ENCODE measurements around the gene SMAD5.

SMAD5 gene

GRCh38 chr5:136193322-136193935 lies 60.8 kb downstream of the SMAD5 start:
- DNase-seq (ENCODE audit: extremely low read depth in 1 of 2, low read depth in 1 of 2) = no peak

DNA sequence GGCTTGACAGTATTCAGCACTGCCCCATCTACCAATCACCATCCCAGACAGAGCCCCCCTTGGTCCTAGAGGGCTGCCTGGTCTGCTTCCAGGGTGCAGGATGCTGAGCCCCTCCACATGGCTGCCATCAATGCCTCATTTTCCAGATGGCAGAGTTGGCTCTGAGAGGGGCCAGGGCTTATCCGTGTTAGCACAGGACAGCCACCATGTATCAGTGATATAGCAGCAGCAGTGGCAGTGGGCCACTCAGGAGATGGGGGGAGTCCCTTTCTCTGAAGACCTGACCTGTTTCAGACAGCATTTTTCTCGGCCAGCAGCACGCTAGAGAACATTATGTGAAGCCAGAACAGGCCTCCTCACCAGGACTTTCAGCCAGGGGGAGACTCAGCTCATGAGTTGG lies 61.9 kb downstream of the SMAD5 start:
- DNase-seq (ENCODE audit: extremely low read depth in 1 of 2, low read depth in 1 of 2) = no peak

- no peak for DNase-seq (ENCODE audit: extremely low read depth in 1 of 2, low read depth in 1 of 2)
Observed at GRCh38 chr5:136195971-136196820, 63.6 kb downstream of the SMAD5 start.

- DNase-seq (ENCODE audit: extremely low read depth in 1 of 2, low read depth in 1 of 2) = no peak
Observed at GRCh38 chr5:136197462-136198142, 65.0 kb downstream of the SMAD5 start.

DNA sequence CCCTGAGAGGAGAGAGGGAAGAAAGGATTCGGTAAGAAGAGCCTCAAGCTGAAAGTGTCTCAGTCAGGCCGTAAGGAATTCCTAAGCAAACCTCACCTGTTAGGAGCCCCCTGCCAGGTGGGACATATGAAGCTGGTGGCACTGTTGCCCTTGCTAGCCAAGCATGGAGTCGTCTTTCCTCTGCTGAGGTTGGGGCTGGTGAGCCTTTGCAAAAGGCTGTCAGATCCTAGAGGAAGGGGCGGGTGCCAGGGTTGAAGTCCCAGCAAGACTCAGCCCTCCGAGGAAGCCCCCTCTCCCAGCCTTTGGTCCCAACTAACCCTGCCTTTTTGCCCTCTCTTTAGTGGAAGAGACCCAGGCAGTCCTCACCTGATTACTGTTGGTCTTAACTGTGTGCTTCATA lies 65.8 kb downstream of the SMAD5 start:
- DNase-seq (ENCODE audit: extremely low read depth in 1 of 2, low read depth in 1 of 2) = no peak

DNA sequence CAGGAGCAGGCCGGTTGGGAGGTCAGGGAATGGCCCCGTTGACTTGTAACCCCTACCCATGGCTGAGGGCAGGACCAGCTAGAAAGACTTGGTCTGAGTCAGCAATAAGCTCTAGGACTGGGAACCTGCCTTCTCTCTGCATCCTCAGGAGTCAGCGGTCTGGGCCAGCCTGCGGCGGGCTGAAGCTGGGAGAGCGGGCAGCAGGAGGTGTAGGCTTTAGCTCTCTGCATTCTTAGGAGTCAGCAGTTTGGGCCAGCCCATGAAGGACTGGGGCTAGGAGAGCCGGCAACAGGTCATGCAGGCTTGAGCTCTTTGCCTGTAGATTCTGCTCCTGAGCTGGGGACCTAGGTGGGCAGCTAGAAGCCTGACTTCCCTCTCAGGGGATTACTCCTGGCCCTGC lies 66.8 kb downstream of the SMAD5 start:
- DNase-seq (ENCODE audit: extremely low read depth in 1 of 2, low read depth in 1 of 2) = no peak

- DNase-seq (ENCODE audit: extremely low read depth in 1 of 2, low read depth in 1 of 2) = no peak
Observed at GRCh38 chr5:136200130-136200529, 67.5 kb downstream of the SMAD5 start.

DNA sequence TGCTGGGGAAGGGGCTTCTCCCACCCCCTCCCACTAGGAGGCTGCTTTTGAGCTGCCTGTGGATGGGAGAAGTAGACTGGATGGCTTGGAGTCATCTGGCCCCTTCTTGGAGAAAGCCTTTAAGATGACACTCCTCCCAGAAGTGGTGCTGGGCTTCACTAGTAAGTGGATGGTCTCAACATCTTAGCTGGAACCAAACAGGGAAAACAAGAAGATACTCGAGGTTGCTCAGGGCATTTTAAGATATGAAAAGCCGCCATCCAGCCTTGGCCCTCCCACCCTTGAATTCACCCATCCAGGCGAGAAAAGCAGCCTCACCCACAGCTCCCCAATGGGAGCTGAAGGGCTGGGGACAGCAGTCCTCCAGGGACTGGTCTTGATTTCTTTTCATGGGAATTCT lies 68.1 kb downstream of the SMAD5 start:
- DNase-seq (ENCODE audit: extremely low read depth in 1 of 2, low read depth in 1 of 2) = no peak

GRCh38 chr5:136201870-136202269 lies 69.2 kb downstream of the SMAD5 start:
- DNase-seq (ENCODE audit: extremely low read depth in 1 of 2, low read depth in 1 of 2) = no peak

GRCh38 chr5:136202469-136203205 lies 70.0 kb downstream of the SMAD5 start:
- no peak for DNase-seq (ENCODE audit: extremely low read depth in 1 of 2, low read depth in 1 of 2)

- no peak for DNase-seq (ENCODE audit: extremely low read depth in 1 of 2, low read depth in 1 of 2)
Observed at GRCh38 chr5:136203303-136203922, 70.8 kb downstream of the SMAD5 start.

DNA sequence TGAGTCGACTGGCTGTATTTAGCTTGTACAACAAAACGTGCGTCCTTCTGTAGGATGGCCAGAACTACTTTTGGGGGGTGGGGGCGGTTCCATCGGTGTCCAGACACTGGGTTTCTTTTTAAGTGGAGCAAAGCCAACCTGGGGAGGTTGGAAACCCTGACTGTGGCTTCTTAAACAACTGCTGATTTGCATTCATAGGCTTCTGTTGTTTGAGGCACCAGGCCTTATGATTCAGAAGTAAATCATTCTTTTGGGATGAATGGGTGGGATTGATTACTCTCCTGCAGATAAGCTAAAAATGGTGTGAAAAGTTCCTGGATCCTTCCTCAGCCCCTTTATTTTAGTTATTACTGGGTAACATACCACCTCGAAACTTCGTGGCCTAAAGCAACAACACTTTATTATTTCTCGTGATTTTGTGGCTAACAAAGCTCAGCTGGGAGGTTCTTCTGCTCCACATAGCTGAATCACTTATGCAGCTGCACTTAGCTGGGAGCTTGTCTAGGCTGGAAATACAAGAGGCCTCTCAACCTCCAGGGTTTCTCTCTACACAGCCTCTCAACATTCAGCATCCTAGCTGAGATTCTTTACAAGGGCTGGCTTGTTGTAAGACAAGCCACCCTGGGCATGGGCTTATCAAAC lies 72.5 kb downstream of the SMAD5 start:
- no peak for DNase-seq (ENCODE audit: extremely low read depth in 1 of 2, low read depth in 1 of 2)

DNA sequence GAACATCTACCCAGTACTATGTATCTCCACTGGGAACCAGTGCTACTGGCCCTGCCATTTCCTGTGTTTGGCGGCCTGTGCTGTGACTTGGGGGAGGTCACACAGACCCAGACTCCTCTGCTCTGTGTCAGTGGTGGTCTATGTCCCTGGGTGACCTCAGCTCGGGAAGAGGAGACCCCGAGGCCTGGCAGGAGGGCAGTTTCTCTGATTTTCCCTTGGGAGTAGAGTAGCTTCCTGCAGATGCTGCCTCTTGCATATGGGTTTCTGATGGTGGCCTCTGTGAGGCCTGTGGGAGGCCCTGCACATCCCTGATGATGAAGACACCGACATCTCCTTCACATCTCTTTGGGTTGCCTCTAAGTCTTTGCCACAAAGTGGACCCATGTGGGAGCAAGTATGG lies 73.3 kb downstream of the SMAD5 start:
- no peak for DNase-seq (ENCODE audit: extremely low read depth in 1 of 2, low read depth in 1 of 2)

DNA sequence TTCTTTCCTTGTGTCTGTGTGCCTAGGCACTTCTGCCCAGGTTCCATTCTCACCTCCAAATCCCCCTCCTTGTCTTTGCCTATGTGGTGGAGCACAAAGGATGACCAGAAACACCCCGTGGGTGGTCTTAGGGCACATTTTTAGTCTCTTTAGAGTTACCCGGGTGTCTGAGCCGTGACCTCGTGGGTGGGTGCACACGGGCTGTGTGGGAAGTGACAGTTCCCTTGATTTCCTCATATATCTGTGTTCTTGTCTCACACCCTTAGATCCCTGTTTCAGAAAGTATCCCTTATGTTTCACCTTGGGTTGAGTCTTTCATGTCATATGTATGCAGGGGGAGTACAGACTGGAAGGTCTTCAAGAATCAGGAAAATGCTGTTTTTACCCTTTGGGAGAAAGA lies 73.7 kb downstream of the SMAD5 start:
- DNase-seq (ENCODE audit: extremely low read depth in 1 of 2, low read depth in 1 of 2) = no peak

DNA sequence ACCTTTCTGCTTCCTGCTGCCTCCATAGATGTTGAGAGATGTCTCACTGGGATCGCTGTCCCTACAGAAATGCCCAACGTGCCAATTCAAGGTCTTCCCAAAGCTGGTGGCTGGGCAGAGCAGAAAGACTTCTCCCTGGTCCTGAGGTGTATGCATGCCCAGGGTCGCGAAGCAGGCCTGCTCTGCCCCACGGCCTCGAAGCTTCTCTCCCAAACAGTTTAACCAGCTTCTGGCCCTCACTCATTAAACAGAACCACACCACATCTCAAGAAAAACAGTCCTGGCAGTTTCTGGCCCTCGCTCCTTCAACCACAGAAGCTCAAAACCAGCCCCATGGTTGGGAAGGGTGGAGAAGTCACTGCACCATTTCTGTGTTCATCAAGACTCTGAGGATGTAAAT lies 75.0 kb downstream of the SMAD5 start:
- no peak for DNase-seq (ENCODE audit: extremely low read depth in 1 of 2, low read depth in 1 of 2)

DNA sequence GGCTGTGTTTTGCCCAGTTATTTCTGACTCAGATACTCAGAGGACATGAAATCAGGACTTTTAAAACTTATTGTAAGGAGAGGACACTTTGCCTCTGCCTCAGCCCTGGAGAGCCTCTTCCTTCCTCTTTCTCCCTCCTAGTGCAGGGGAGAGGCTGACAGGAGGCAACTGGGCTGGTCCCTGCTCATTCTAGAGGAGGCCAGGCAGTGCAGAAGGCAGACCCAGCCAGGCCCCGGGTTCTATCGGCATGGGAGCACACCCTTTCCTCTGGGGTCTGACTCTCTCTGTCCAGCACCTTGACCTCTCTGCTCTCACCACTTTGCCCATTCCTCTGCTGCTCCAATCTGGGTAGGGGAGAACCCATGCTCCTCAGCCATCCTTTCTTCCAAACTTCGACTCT lies 76.3 kb downstream of the SMAD5 start:
- DNase-seq (ENCODE audit: extremely low read depth in 1 of 2, low read depth in 1 of 2) = no peak

GRCh38 chr5:136209346-136209910 lies 76.8 kb downstream of the SMAD5 start:
- DNase-seq (ENCODE audit: extremely low read depth in 1 of 2, low read depth in 1 of 2) = no peak

DNA sequence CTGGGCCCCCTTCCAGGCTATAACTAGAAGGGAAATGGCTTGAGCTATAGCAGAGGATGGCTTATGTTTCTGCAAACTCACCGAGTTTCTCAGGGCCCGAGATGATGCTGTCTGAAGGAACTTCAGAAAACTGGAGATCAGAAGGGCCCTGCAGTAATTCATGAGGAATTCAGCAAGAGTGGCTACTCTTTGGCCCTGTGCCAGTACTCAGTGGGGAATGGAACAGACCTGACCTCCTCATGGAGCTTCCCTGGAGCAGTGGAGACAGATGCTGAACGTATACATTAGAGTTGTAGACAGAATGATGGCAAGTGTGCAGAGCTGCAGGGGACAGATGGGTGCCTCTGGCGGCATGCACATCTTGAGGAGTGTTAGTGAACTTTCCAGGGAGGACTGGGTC lies 77.6 kb downstream of the SMAD5 start:
- DNase-seq (ENCODE audit: extremely low read depth in 1 of 2, low read depth in 1 of 2) = no peak

DNA sequence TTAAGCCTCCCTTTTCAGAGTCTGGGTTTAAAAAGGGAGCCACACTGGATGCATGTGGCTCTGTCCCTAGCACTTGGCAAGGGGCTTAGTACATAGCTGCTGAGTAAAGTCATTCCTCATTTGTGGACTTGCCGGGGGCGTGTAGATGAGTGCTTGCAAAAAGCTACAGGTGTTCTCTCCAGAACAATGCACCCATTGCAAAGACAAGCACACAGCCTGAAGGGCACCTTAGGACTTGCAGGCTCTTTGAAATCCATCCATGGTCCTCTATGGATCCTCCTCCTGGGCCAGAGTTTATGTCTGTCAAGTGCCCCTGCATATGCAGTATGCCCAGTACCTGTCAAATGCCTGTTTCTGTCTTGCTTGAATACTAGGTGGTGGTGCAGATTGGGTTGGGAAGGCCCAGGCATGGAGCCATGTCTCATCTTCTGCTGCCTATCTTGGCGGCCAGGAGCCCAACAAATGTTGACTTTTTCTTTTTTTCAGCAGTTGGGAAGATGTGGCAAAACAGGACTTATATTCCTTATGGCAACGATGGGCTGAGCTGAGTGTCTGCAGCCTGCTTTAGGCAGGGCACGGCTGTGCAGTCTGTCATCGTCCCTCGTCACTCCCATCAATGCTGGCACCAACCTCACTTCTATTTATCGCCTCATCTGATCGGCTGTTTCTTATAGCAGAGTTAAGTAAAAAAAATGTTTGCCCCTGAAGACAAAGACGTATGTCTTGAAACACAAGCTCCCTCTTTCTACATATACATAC lies 78.8 kb downstream of the SMAD5 start:
- no peak for DNase-seq (ENCODE audit: extremely low read depth in 1 of 2, low read depth in 1 of 2)
